GM19324 (cell line): ENCODE data around the gene FOXA1.
"Not testable (repeated sequence)": the region's sequence is repeated elsewhere in the genome, so short reads cannot be mapped to it uniquely, and the experiment has no call there.

Source experiments
- ATAC-seq: cut with Tn5 transposase; IDR thresholded peaks from one replicate; pipeline ENCODE4 v1.9.1; 2021; ENCODE audit warnings: mild to moderate bottlenecking, moderate library complexity; ENCODE audit not compliant: unreplicated experiment, low FRiP score

FOXA1 gene

GRCh38 chr14:37563189-37563588 lies 31.9 kb downstream of the FOXA1 start:
- ATAC-seq, result no peak

GRCh38 chr14:37559386-37559785 lies 35.7 kb downstream of the FOXA1 start:
- no peak for ATAC-seq

- no peak for ATAC-seq
These were observed 36.3 kb downstream of the FOXA1 start for GRCh38 chr14:37558740-37559139.

GRCh38 chr14:37555596-37555995 lies 39.5 kb downstream of the FOXA1 start:
- ATAC-seq, result not testable (repeated sequence)

GRCh38 chr14:37553935-37554550 lies 41.0 kb downstream of the FOXA1 start:
- ATAC-seq, result no peak

- ATAC-seq, result no peak
These were observed 43.9 kb downstream of the FOXA1 start for GRCh38 chr14:37551119-37551518.

- ATAC-seq, result no peak
These were observed 44.5 kb downstream of the FOXA1 start for GRCh38 chr14:37550511-37550910.

GRCh38 chr14:37546621-37547447 lies 48.2 kb downstream of the FOXA1 start:
- no peak for ATAC-seq

- ATAC-seq, result no peak
These were observed 49.9 kb downstream of the FOXA1 start for GRCh38 chr14:37545174-37545573.

GRCh38 chr14:37544407-37544806 lies 50.6 kb downstream of the FOXA1 start:
- no peak for ATAC-seq

GRCh38 chr14:37539992-37540391 lies 55.1 kb downstream of the FOXA1 start:
- no peak for ATAC-seq
